SK-MEL-5 (cell line): ENCODE measurements around the gene ABCG8. TPM values are rescaled to one million over a fixed set of nuclear protein-coding genes. Genes with fewer than 3 reads are reported as not detected.

Source experiments
- DNase-seq: peaks from one replicate; pipeline ENCODE4 v3.0.0-alpha.2; 2016; ENCODE audit warnings: low read depth, low spot score
- in situ Hi-C: cut with HindIII; loops from 2 replicates; pipeline ENCODE4 v1.10.0; 2016; ENCODE audit warnings: low sequenced_read_pairs, high pct_unique_total_duplicates, low pct_unique_long_range_greater_than_20kb
- total RNA-seq: library from RNA; depleted of rRNA; stranded (reverse); fragments of >200 nt; shearing (Covaris generic); gene quantifications from 2 replicates; pipeline ENCODE4 v1.2.3, GENCODE V29; 2014

ABCG8 gene
- total RNA-seq, 1 experiment from 2014 or later, result not detected

DNA sequence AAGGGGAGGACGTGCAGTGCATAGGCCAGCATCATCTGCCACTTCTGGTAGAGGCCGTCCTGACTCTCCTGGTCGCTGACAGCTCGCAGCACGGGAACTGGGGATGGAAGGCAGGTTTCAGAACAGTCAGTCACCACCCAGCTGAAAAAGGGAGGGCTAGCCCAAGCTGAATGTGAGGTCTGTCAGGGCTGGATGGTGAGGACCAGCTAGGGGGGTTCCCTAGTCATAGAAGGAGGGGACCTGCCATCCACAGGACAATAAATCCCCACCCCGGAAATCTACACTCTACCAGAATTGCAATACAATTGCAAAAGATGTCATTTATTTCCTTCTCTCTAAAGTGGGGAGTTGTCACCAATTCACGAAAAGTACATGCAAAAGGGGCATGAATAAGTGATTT, 15.9 kb upstream of the ABCG8 start:
- in situ Hi-C loops, result no loop called here
- DNase-seq, result no peak

DNA sequence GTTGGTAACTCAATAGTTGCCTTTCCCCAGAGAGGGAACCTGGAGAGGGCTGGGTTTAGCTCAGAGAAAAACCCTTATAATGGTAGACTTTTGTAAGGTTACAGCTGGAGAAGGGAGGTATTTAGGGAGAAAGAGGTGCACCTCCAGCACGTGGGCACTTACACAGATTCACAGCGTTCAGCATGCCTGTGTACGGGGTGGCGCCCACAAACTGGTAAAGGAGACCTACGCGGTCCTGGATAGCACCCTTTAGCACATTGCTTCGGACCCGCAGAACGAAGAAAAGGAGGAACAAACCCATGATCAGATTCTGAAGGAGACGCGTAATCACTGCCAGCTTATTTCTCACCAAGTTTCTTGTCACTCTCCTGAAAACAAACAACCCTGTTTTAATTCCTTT, 15.0 kb upstream of the ABCG8 start:
- DNase-seq, result no peak
- in situ Hi-C loops, result no loop called here

DNA sequence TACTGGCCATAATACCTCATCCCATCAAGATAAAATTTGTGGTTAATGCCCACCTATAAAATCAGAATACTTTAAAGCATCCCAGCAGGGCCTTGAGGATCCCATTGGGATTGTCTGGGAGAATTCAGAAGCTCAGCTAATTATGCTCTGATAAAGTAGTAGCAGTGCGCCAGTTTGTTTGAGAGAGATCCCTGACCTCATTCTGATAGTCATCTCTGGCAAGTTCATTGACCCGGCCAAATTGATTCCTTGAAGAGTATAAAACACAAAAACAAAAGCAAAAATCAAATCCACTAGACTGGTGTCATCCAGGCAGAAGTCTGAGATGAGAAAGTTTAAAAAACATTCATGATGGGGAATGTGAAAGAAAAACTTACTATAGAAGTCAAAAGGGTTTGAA, 14.3 kb upstream of the ABCG8 start:
- in situ Hi-C loops, result no loop called here
- DNase-seq, result no peak

DNA sequence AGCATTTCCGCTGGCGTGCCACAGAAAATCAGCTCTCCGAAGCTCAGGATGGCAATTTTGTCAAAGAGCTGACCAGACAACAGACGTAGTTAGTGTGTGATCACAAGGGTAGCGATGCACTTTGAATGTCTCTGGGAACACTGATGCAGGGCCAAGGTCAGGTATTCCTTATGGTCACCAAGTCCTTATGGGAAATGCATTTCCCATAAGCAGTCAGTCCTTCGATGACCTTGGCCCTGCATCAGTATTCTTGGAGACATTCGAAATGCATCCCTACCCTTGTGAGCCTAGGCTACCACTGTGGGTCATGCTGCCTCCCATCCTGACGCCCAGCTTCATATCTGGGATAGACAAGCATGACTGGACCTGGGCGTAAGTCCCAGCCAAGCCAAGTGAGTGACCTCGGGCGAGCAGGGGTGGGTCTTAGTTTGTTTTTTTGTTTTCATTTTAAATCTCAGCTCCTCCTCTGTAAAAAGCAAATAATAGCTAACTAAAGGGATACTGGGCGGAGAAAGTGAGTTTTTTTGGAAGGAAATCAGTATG, 13.7 kb upstream of the ABCG8 start:
- no peak for DNase-seq
- in situ Hi-C loops, result no loop called here

DNA sequence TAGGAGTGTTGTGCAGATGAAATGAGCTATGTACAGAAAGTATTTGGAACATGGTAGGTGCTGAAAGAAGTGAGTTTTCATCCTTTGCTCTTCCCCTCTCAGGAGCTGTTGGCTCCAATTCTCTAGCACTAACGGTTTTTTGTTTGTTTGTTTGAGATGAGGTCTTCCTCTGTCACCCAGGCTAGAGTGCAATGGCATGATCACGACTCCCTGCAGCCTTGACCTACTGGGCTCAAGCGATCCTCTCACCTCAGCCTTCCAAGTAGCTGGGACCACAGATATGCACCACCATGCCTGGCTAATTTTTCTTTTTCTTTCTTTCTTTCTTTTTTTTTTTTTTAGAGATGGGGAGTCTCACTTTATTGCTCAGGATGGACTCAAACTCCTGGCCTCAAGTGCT, 12.9 kb upstream of the ABCG8 start:
- no peak for DNase-seq
- in situ Hi-C loops, result no loop called here

DNA sequence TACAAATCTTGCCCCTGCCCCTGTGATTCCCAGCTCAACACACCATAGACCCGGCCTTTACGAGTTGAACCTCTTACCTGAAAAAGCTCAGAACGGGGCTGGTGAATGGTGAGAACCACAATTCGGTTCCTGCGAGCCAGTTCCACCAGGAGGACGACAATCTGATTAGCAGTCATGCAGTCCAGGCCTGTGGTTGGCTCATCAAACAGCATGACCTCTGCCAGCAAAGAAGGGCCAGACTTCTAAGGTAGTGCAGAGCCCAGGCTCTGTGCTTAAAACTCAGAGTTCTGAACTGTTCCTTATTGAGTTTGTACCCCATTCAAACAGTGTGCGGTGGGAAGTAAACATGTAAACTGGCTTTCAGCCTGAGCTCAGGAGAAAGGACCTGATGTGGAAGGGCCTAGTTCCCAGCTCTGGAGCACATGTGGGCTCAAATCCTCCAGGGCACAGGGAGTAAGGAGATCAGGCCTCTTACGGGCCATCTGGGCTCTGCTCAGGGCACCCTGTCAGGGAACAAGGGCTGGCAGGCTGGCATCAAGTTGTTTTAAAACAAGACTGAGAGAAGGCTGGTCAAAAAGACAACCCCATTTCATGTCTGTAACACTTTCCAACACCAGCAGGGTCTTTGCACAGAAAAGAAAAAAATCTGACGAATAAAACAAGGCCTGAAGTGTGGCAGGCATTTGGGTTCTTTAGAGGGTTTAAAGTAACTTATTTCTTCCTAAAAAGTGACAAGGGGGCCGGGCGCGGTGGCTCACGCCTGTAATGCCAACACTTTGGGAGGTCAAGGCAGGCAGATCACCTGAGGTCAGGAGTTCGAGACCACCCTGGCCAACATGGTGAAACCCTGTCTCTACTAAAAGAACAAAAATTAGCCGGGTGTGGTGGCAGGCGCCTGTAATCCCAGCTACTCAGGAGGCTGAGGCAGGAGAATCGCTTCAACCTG, 12.2 kb upstream of the ABCG8 start:
- DNase-seq, result no peak
- in situ Hi-C loops, result no loop called here

DNA sequence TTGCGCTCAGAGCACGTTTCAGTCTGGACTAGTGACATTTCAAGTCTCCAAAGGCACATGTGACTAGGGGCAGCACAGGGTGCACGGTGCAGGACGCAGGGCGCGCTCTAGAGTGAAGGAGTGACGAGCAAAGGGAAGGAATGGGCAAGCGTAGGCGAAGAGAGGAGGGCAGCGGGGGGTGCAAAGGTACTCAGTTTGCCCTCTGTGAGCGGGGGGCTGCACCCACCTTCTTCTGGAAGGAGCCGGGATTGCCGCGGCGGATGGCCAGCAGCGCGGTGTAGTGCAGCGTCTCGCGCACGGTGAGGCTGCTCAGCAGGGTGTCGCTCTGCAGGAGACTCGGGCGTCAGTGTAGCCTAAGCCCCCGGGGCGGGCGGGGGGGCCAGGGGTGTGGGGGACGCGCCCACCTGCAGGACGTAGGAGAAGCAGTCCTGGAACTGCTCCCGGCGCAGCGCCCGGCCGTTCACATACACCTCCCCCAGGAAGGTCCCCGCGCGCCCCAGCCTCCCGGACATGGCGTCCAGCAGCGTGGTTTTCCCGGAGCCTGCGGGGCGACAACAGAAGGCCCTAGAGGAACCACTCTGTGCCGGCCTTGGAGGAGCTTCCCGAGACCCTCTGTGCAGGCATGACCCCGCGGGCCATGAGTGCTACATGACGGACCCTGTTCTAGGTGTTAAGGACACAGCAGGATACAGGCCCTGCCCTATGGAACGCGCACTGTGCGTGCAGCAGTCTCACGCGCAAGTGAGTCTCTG, 7.1 kb upstream of the ABCG8 start:
- DNase-seq, result no peak
- in situ Hi-C loops, result no loop called here

DNA sequence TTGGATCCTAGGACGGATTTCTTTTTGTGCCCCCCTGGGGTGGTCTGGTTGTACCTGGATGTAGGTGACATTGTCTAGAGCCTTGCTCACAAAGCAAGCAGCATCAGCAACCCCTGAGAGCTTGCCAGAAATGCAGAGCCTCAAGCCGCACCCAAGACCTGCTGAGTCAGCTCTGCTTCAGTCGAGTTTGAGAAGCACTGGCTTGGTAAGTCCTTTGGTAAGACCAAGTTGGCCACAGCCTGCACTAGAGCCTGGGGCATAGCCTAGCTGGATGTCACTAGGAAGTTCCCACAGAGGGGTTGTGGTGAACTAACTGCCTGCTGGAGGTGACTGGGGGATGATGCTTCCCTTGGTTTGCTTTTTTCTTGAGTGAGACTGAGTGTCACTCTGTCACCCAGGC, 6.3 kb upstream of the ABCG8 start:
- DNase-seq, result no peak
- in situ Hi-C loops, result no loop called here

DNA sequence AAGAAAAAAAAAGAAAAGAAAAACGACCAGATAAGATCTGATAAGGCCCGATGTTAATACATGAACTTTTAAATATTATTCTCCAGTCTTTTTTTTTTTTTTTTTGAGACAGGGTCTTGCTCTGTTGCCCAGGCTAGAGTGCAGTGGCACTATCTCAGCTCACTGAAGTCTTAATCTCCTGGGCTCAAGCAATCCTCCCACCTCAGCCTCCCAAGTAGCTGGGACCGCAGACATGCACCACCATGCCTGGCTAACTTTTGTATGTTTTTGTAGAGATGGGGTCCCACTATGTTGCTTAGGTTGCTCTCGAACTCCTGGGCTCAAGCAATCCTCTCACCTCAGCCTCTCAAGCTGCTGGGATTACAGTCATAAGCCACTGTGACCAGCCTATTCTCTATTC, 1.7 kb upstream of the ABCG8 start:
- in situ Hi-C loops, result no loop called here

DNA sequence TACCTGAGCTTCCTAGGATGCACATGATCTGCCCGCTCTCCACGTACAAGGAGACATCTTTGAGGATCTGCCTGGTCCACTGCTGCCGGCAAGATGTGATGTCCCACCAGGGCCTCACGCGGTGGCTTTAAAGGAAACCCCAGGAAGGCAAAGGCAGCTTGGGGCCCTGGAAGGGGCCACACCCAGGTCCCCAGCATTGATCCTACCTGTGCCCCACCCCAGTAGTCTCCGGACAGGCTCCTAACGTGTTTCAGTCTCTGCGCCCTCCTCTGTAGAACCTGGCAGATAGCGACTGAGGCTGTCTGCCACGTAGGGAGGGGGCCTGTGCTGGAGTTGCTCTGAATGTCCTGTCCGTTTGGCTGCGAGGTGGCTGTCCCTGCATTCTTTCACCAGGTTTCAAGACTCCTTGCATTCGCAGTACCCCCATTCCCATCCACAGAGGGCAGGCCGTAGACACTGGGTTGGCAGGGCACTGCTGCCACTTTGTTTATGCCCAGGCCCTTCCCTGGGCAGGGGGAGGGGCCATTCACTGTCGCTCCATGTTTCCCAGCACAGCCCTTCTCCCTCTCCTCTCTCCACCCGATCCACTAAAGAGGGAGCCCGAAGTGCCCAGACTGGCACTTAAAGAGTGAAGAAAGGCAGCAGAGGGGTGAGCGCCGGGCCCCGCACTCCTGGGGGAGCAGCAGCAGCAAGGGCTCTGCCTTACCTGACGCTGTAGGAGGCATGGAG, 776 bp upstream of the ABCG8 start:
- DNase-seq, result no peak
- in situ Hi-C loops, result no loop called here

More for the DNA sequence above, 1.7 kb upstream of the ABCG8 start:
- no peak for DNase-seq

DNA sequence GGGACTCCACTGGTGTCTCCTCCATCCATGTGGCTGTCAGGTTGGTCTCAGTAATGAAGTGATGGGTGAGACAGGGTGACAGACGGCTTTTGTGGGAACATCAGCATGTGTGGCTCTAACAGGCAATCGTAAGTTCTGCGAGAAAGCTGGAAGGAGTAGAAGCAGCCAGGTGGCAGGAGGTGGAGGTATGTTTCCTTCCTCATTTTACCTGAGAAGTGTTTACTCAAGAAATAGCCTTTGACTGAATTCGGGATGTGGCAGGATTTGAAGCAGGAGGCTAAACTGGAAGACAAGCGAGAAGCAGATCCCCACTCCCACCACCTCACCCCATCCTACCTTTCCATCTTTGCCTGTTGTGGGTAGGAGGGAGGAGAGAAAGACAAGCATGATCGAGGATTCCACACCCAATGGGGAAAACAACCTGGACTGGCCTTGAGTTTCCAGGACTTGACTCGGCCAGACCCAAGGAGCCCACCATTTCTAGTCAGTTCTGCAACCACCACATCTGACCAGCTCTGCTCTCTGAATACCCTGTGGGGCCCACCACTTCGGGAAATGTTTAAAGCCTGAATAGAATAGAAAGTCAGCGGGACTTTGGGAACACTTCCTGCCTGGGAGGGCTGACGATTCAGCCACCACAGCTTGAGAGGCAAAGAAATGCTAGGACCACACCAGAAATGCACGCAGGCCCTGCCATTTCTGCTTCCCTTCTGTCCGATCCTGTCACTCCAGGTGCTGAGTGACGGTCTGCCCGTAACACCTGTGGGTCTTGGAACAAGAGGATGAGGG, 1.2 kb downstream of the ABCG8 start:
- no peak for DNase-seq
- in situ Hi-C loops, result no loop called here

DNA sequence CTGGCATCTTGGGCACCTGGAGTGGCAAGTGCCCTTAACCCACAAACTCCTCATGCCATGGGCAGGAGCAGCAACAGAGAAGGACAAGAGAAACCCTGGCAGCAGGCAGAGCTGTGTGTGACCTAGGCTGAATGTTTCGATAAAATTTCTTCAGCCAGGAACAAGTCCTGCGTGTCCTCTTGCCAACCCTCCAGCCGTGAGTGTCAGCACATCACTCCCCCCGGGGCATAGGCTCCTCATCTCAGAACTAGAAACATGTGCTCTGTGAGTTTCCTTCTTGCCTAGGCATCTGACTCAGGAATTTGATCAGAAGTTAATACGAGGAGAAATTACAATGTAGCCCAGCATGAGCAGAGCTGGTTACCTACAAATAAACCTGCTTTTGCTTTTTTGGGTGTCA, 2.2 kb downstream of the ABCG8 start:
- in situ Hi-C loops, result no loop called here
- no peak for DNase-seq

DNA sequence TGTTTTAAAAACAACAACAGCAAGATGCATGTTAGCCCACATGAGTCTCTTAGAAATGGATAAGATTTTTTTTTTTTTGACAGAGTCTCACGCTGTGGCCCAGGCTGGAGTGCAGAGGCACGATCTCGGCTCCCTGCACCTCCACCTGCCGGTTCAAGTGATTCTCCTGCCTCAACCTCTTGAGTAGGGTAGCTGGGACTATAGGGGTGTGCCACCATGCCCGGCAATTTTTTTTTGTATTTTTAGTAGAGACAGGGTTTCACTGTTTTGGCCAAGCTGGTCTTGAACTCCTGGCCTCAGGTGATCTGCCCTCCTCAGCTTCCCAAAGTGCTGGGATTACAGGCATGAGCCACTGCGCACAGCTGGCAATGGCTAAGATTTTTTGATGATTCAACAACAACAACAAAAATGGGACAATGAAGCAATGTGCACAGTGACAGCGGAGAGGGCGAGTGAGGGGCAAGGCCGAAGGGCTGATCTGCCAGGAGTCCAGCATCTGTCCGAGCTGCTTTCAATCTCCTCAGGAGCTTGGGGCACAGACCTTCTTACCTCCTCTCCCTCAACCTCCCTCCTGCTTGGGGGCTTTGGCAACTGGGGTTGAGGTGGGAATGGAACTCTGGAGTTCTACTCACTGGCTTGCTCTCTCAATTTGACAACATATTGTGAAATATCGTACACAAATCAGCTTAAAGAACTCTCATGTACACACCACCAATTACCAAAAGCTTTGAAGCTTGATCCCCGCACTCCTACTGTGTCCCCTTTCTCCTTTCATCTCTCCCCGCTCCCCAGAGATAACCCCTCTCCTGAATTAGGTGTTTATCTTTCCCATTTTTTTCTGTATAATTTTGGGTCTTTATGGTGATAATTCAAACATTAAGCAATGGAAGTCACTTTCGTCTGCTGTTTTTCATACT, 3.4 kb downstream of the ABCG8 start:
- DNase-seq, result no peak
- in situ Hi-C loops, result no loop called here

DNA sequence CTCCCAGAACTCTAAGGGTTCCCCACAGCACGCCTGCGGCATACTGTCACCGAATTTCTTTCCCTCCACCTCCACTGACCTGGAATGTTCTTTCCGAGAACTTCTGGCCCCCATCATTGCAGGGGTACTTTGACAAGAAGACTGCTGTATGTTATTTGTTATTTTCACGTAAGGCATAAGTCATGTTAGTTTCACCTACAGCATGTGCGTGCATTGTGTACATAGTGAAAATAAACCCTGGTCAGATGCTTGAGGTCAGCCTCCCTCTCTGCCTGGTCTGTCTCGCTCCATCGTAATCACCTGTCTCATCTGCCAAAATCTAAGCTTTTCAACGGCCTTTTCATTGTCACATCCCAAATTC, 4.1 kb downstream of the ABCG8 start:
- in situ Hi-C loops, result no loop called here
- DNase-seq, result no peak

DNA sequence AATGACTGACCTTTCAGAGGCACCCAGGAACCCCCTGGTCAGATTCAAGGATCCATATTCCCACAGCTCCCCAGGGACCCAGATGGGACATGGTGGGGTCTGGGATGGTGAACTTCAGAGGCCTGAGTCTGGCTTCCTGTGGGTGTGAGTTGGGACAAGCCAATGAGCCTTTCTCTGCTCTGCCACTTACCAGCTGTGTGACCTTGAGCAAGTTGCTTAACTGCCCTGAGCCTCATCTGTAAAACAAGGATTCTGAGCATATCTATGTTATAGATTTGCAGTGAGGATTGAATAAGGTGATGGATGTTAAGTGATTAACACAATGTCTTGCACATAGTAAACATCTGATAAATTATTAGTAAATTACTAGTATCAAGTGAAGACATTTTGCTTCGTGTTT, 6.4 kb downstream of the ABCG8 start:
- in situ Hi-C loops, result no loop called here
- DNase-seq, result no peak

DNA sequence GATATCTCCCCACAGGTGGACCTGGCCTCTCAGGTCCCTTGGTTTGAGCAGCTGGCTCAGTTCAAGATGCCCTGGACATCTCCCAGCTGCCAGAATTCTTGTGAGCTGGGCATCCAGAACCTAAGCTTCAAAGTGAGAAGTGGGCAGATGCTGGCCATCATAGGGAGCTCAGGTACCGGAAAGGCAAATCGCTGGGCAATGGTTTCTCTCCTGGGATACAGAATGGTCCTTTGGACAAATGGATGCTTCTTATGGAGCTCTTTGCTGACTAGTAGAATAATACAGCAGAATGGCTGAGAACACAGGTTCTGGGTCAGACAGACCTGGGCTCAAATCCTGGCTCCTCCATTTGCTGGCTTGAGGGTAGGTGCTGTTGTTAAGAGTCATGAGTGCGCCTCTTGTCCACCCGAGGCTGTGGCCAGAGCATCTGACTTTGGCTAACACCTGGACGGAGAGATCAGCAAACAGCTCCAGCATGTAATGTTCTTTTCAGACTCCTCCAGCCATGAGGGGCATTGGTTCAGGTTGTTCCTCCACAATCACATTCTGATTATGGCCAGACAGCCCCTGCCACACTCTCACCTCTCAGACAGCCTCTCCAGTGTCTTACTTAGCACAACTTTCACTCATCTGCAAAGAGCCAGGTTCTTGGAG, 7.5 kb downstream of the ABCG8 start:
- in situ Hi-C loops, result no loop called here
- no peak for DNase-seq
